Ovary (tissue), 3 donors: ENCODE data around the gene DNMT3A.

ENCODE experiments used
- EP300 ChIP-seq: sonication (generic); formaldehyde crosslinking; IDR thresholded peaks from one replicate; pipeline ENCODE4 v1.6.1; 2017; ENCODE audit warnings: antibody characterized with exemption
- POLR2A ChIP-seq: fragments of 450-650 bp; IDR thresholded peaks from one replicate; pipeline ENCODE4 v1.6.1; 2017; ENCODE audit warnings: antibody characterized with exemption, mild to moderate bottlenecking, moderate library complexity
- TF ChIP-seq, protein P1 (sequence below), 3 donors: fragments of 450-650 bp in 2 of 3; fragments of 200-600 bp in 1 of 3; IDR thresholded peaks; one replicate each; pipeline versions ENCODE4 v1.5.1 to v1.8.0; 2016 to 2022; ENCODE audit warnings: antibody characterized with exemption in 3 of 3, mild to moderate bottlenecking in 1 of 3
- donor health status: DM: no; HTN: no; CAD: no.

DNA sequence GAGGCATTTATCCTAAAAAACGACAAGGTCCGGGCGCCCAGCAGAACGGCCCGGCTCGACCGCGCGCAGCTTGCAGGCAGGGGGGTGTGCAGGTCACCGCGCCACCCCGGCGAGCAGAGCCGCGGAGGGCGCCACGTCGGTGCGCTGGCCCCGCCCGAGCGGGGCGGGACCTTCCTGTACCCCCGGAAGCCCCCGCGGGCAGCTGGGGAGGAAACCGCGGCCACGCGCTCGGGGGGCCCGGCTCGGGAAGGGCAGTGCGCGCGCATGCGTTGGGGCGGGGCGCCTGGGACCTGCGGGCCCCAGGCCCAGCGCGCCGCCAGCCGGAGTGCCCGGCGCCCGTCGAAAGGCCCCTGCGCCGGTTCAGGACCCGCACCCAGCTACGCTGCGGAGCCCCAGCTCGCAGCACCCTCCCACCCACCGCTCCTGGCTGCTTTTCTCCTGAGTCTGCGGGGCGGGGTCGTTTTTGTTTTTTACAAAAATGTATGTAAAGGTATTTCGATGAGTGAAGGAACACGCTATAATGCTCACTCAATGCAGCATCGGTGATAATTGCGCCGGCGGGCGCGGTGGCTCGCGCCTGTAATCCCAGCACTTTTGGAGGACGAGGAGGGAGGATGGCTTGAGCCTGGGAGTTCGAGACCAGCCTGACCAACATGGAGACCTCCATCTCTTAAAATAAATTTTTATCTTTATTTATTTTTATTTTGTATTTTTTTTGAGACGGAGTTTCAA is 125.6 kb downstream of the DNMT3A start:
- TF ChIP-seq, protein P1, sequence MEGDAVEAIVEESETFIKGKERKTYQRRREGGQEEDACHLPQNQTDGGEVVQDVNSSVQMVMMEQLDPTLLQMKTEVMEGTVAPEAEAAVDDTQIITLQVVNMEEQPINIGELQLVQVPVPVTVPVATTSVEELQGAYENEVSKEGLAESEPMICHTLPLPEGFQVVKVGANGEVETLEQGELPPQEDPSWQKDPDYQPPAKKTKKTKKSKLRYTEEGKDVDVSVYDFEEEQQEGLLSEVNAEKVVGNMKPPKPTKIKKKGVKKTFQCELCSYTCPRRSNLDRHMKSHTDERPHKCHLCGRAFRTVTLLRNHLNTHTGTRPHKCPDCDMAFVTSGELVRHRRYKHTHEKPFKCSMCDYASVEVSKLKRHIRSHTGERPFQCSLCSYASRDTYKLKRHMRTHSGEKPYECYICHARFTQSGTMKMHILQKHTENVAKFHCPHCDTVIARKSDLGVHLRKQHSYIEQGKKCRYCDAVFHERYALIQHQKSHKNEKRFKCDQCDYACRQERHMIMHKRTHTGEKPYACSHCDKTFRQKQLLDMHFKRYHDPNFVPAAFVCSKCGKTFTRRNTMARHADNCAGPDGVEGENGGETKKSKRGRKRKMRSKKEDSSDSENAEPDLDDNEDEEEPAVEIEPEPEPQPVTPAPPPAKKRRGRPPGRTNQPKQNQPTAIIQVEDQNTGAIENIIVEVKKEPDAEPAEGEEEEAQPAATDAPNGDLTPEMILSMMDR (IDR thresholded peaks at IDR 0.05) = no peak
- TF ChIP-seq EP300 (no peak), POLR2A (no peak)
